NT2/D1 (cell line): ENCODE measurements around the gene SYT4.
A peak's percentile ranks its signal among the peaks of the same experiment; 100 is the strongest.
"Not testable (repeated sequence)": the region's sequence is repeated elsewhere in the genome, so short reads cannot be mapped to it uniquely, and the experiment has no call there.

Source experiments
- DNase-seq: peaks from one replicate; pipeline ENCODE4 v3.0.0-alpha.2; 2011; ENCODE audit warnings: low read depth, low spot score
- H3K27me3 ChIP-seq: 2 replicates; pipeline ENCODE4 v1.6.0; 2011; ENCODE audit warnings: mild to moderate bottlenecking; ENCODE audit not compliant: insufficient read length, insufficient read depth
- H3K36me3 ChIP-seq: 2 replicates; pipeline ENCODE4 v1.6.1; 2011; ENCODE audit warnings: mild to moderate bottlenecking, low read length, mixed read lengths; ENCODE audit not compliant: insufficient read depth, insufficient read length
- H3K4me1 ChIP-seq: 2 replicates; pipeline ENCODE4 v1.5.1; 2011; ENCODE audit not compliant: insufficient read depth, insufficient read length
- H3K4me3 ChIP-seq: 2 replicates; pipeline ENCODE4 v1.5.1; 2011; ENCODE audit warnings: low read depth; ENCODE audit not compliant: insufficient read length
- H3K9ac ChIP-seq: 2 replicates; pipeline ENCODE4 v1.6.0; 2011; ENCODE audit warnings: low read depth; ENCODE audit not compliant: insufficient read length
- H3K9me3 ChIP-seq: 2 replicates; pipeline ENCODE4 v1.5.1; 2011; ENCODE audit warnings: mild to moderate bottlenecking, low read length; ENCODE audit not compliant: insufficient read depth
- SUZ12 ChIP-seq: IDR thresholded peaks from 2 replicates; pipeline ENCODE4 v1.6.1; 2011; ENCODE audit not compliant: insufficient read length, insufficient read depth; ENCODE audit errors: extremely low read depth
- YY1 ChIP-seq: IDR thresholded peaks from 2 replicates; pipeline ENCODE4 v1.6.1; 2011; ENCODE audit not compliant: insufficient read length, insufficient read depth
- ZNF274 ChIP-seq: IDR thresholded peaks from 2 replicates; pipeline ENCODE4 v1.6.1; 2011; ENCODE audit warnings: mild to moderate bottlenecking, low read depth, low read length

The SYT4 gene

GRCh38 chr18:43277164-43277600 is at the start of gene SYT4:
Gene SYT4 (minus strand): TSS chr18:43277490. CDS start chr18:43277281, 209 bp downstream.
- no peaks in the 10 kb centered on the region for H3K9me3 ChIP-seq
- H3K27me3 ChIP-seq, result no peaks in the 10 kb centered on the region
- H3K36me3 ChIP-seq, result no peaks in the 10 kb centered on the region
- peak; percentile 65 for DNase-seq
- no peaks in the 10 kb centered on the region for H3K4me1 ChIP-seq
- TF ChIP-seq SUZ12 (no peak), YY1 (no peak), ZNF274 (no peak)
- peak within 1 kb of the TSS; percentile 21 for H3K4me3 ChIP-seq
- peak within 1 kb of the TSS; percentile 50 for H3K9ac ChIP-seq

- H3K4me1 ChIP-seq, result no peaks in the 10 kb centered on the region
- no peaks in the 10 kb centered on the region for H3K9me3 ChIP-seq
- H3K27me3 ChIP-seq, result no peaks in the 10 kb centered on the region
- DNase-seq, result no peak
- TF ChIP-seq SUZ12 (no peak), ZNF274 (no peak), YY1 (no peak)
- H3K9ac ChIP-seq, result no peak overlapping the region
- no peaks in the 10 kb centered on the region for H3K36me3 ChIP-seq
- H3K4me3 ChIP-seq, result no peak overlapping the region
Observed at GRCh38 chr18:43322132-43322531, 44.8 kb upstream of the SYT4 start.

GRCh38 chr18:43314941-43315340 is 37.7 kb upstream of the SYT4 start:
- H3K27me3 ChIP-seq, result no peaks in the 10 kb centered on the region
- H3K4me1 ChIP-seq, result no peaks in the 10 kb centered on the region
- H3K9ac ChIP-seq, result no peak overlapping the region
- TF ChIP-seq SUZ12 (no peak), YY1 (no peak), ZNF274 (no peak)
- H3K36me3 ChIP-seq, result no peaks in the 10 kb centered on the region
- no peak for DNase-seq
- H3K9me3 ChIP-seq, result no peaks in the 10 kb centered on the region
- H3K4me3 ChIP-seq, result no peak overlapping the region

- TF ChIP-seq ZNF274, result no peak
- no peak for TF ChIP-seq YY1
- no peak for TF ChIP-seq SUZ12
- Histone ChIP-seq H3K9me3 (no peaks in the 10 kb centered on the region), H3K27me3 (no peaks in the 10 kb centered on the region), H3K36me3 (no peaks in the 10 kb centered on the region), H3K4me3 (no peak overlapping the region), H3K9ac (no peak overlapping the region), H3K4me1 (no peaks in the 10 kb centered on the region)
- DNase-seq, result no peak
Observed at GRCh38 chr18:43312891-43313290, 35.6 kb upstream of the SYT4 start.

GRCh38 chr18:43310239-43310638 is 32.9 kb upstream of the SYT4 start:
- no peak overlapping the region for H3K9ac ChIP-seq
- no peaks in the 10 kb centered on the region for H3K4me1 ChIP-seq
- no peaks in the 10 kb centered on the region for H3K27me3 ChIP-seq
- no peak overlapping the region for H3K4me3 ChIP-seq
- TF ChIP-seq YY1 (no peak), ZNF274 (no peak), SUZ12 (no peak)
- no peak for DNase-seq
- no peaks in the 10 kb centered on the region for H3K36me3 ChIP-seq
- H3K9me3 ChIP-seq, result no peaks in the 10 kb centered on the region

GRCh38 chr18:43303376-43303775 is 26.1 kb upstream of the SYT4 start:
- Histone ChIP-seq H3K27me3 (no peaks in the 10 kb centered on the region), H3K9ac (no peak overlapping the region), H3K4me3 (no peak overlapping the region), H3K9me3 (no peaks in the 10 kb centered on the region), H3K36me3 (no peaks in the 10 kb centered on the region), H3K4me1 (no peaks in the 10 kb centered on the region)
- no peak for DNase-seq
- TF ChIP-seq SUZ12, result no peak
- TF ChIP-seq ZNF274, result no peak
- no peak for TF ChIP-seq YY1

- DNase-seq, result peak; percentile 5
- not testable (repeated sequence) for H3K4me3 ChIP-seq, H3K36me3 ChIP-seq, H3K9me3 ChIP-seq, H3K9ac ChIP-seq, H3K27me3 ChIP-seq, H3K4me1 ChIP-seq
Observed at GRCh38 chr18:43286187-43286586, 8.9 kb upstream of the SYT4 start.

- H3K9ac ChIP-seq, result no peak overlapping the region
- H3K4me1 ChIP-seq, result no peaks in the 10 kb centered on the region
- no peaks in the 10 kb centered on the region for H3K9me3 ChIP-seq
- no peaks in the 10 kb centered on the region for H3K36me3 ChIP-seq
- no peaks in the 10 kb centered on the region for H3K27me3 ChIP-seq
- DNase-seq, result no peak
- TF ChIP-seq ZNF274, result no peak
- no peak for TF ChIP-seq SUZ12
- no peak for TF ChIP-seq YY1
- no peak overlapping the region for H3K4me3 ChIP-seq
Observed at GRCh38 chr18:43283299-43283698, 6.0 kb upstream of the SYT4 start.
